Stimulated activated CD4-positive, alpha-beta T cell treated with anti-CD3 and anti-CD28 coated beads, TNF-alpha, amount 100 ng/mL, for 24 hours (primary cell): ENCODE measurements around the gene TMEM202.
"Not testable (repeated sequence)": the region's sequence is repeated elsewhere in the genome, so short reads cannot be mapped to it uniquely, and the experiment has no call there.

Experiments
- DNase-seq, 3 experiments: peaks; one replicate each; pipeline ENCODE4 v3.0.0-alpha.2; 2020; ENCODE audit warnings: low read depth in 3 of 3

TMEM202 gene

GRCh38 chr15:72397796-72398588 is at the start of gene TMEM202:
TSS of gene TMEM202 (plus strand) at chr15:72398305. CDS start at chr15:72398327, 22 bp downstream.
- no peak for DNase-seq

- DNase-seq, result no peak
Observed at GRCh38 chr15:72353266-72353665, 44.8 kb upstream of the TMEM202 start.

- DNase-seq, result no peak
Observed at GRCh38 chr15:72354496-72354895, 43.6 kb upstream of the TMEM202 start.

- DNase-seq, result no peak
Observed at GRCh38 chr15:72358121-72358520, 40.0 kb upstream of the TMEM202 start.

DNA sequence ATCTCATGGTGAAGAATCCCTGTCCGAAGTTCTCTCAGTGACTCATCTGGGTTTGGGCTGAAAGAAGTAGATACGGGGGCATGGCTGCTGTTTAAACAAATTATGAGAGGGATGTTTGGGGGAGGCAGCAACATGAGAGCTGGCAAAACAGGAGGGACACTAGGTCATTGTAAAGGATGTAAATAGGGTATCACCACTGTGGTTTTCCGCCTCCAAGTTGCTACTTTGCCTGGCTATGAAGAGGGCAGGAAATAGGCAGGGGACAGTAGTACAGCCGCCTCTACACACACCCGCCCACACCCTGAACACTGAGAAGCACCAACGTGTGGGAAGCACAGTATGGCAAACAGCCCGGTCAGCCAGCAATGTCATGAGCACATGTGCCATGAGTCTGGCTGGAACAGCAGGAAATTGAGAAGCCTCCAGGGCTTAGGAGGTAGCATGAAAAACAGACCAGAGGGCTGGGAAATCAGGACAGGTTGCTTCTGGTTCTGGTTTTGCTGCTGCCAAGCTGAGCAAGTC is 39.4 kb upstream of the TMEM202 start:
- no peak for DNase-seq

GRCh38 chr15:72361176-72361575 is 36.9 kb upstream of the TMEM202 start:
- no peak for DNase-seq

GRCh38 chr15:72365844-72366243 is 32.3 kb upstream of the TMEM202 start:
- DNase-seq, result no peak

DNA sequence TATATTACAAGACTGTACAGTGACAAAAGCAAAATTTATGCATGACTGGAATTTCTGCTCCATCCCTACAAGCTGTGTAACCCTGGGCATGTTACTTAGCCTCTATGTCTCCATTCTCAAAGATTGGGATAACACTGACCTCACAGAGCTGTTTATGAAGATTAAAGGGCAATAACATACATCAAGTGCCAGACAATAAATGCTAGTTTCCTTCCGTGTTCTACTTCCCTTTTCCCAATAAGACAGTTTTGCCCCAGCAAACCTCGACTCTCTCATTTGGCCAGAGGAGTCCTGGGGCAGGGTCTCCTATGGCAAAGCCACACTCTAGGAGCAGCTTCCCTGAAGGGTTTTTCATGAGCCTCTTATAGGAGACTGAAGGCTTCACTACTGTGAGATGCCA is 29.8 kb upstream of the TMEM202 start:
- no peak for DNase-seq

GRCh38 chr15:72368899-72369298 is 29.2 kb upstream of the TMEM202 start:
- DNase-seq, result no peak

GRCh38 chr15:72369964-72370363 is 28.1 kb upstream of the TMEM202 start:
- DNase-seq, result no peak

DNA sequence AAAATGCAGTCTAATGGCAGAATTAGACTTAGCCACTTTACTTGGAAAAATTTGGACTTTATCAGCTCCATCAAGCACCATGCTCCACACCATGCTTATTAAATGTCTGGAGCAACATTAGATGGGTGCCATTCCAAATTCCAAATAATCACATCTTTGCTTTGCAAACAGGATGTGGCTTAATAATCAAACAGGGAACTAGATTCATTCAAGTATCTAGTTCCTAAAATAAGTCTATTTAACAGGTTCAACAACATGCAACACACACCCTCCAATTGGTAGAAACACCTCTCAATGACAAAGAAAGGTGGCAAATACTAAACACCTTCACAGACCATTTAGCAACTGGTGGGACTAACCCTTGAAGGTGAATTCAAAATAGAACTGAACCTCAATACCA is 25.7 kb upstream of the TMEM202 start:
- no peak for DNase-seq

GRCh38 chr15:72375501-72375845 is 22.6 kb upstream of the TMEM202 start:
- DNase-seq, result no peak

DNA sequence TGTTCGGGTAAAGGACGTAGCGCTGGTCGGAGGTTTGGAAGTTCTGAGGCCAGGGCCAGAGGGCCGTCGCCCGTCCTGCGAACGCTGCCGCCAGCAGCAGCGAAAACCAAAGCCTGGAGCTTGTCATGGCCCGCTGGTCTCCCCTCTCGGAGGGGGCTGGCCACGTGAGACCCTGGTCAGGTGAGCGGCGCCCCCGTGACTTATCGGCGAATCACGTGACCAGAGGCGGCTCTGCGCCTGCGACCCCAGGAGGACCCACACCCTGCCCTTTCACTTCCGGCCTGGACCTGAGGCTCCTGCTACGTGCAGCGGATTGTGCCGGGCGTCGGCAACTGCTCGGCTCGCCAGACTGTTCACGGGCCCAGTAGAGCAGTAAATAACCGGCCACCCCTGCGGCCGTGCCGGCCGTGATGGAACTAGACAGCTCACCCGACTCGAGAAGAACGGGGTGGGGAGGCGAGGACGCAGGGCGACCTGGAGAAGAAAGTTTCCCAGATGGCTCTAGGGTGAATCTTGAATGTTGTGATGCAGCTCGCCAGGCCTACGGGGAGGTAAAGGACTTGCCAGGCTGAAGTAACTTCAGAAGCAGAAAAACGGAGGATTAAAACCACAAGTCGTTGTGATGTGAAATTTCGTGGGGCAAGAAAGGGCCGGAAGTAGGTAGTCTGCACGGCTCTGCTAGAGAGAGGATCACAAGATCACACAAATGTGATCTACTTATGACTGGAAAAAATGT is 22.1 kb upstream of the TMEM202 start, which contains the start of gene HEXA:
HEXA (minus strand) TSS at position 169 of the 736 bp plus-strand sequence; CDS start at position 127, 42 bp downstream.
- DNase-seq, result peak; percentile 96 to 98 (median 97)

DNA sequence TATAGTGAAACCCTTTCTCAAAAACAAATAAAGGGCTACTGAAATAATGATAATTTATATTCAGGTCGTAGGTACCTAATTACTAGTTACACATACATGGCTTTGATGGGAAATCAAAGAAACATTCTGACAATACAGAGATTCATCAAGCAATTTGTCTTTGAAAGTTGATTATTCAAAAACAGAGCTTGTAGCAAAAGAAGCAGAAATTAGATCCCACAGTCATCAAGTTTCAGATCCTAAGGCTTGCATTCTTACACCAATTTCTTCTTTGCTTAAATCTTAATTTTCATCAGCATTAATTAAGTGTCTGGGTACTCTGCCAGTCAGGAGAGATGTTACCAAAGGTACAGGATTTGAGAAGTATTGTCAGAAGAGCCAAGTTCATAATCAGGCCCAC is 20.8 kb upstream of the TMEM202 start:
- no peak for DNase-seq

GRCh38 chr15:72379106-72379505 is 19.0 kb upstream of the TMEM202 start:
- not testable (repeated sequence) for DNase-seq

DNA sequence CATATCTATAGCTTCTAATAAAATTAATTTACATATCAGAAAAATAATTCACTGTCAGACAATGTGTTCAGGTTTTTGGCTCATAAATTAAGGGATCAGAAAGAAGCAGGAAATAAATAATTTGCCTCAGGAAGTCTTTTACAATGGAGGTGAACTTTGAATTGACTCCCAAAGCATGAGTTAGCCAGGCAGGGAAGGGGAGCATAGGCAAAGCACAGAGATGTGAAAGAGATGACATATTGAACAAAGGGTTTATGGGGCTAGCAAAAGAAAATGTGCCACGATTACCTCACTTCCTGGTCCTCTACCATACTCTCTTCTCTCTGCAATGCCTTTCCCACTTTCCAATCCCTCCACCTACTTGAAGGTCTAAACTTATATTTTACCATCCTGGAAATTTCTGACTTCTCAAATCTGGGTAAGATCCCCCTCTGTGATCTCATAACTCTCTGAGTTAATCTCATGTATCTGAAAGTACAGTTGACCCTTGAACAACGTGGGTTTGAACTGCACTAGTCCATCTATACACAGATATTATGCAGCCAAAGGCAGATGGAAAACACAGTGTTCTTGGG is 18.2 kb upstream of the TMEM202 start:
- no peak for DNase-seq

- DNase-seq, result no peak
Observed at GRCh38 chr15:72380743-72381142, 17.4 kb upstream of the TMEM202 start.

DNA sequence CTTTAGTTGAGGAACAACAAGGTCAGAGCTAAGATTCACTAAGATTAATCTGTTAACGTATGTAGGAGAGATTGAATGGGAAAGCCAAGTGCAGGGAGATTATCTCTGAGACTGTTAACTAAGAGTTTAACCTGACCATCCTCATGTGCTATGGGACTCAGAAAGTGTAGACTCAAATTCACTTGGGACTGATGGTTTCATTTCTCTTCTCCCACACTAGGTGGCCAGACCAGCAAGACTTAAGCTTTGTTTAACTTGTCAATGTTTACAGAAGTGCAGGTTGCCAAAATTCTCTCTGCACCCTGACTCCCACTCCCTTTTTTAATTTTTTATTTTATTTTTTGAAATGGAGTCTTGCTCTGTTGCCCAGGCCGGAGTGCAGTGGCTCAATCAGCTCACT is 16.0 kb upstream of the TMEM202 start:
- no peak for DNase-seq

DNA sequence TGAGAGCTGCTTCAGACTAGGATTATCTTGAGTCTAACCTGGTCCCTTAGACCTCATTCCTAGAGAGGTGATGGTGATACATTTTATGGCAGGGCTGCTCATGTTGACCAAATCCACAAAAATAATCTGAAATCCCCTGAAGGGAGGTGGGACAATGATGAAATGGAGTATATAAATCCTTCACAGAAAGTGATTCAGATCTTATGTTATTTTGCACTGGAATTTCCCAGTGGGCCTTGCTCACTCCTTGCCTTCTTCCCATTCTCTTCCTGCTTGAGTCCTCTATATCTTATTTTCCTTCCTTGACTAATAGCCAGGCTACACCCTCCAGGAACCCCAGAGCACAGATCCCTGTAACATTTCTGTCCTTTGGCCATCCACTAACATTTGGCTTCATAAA is 10.4 kb upstream of the TMEM202 start:
- no peak for DNase-seq

DNA sequence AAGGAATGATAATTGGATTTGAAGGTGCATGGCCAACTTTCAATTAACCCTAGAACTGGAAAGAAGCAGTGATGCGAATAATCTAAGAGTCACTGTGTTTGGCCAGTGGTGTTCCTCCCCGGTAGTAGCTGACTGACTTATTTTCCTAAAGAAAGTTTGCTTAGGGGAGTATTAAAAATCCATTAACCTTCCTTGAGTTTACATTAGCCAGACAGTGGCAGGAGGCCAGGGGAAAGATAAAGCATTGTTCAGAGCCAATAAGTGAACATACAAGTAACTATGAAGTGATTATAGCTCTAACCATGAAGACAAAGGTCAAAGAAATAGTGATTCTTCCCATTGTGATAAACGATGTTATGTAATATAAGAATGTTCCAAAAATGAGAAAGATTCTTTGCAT is 8.9 kb upstream of the TMEM202 start:
- no peak for DNase-seq

DNA sequence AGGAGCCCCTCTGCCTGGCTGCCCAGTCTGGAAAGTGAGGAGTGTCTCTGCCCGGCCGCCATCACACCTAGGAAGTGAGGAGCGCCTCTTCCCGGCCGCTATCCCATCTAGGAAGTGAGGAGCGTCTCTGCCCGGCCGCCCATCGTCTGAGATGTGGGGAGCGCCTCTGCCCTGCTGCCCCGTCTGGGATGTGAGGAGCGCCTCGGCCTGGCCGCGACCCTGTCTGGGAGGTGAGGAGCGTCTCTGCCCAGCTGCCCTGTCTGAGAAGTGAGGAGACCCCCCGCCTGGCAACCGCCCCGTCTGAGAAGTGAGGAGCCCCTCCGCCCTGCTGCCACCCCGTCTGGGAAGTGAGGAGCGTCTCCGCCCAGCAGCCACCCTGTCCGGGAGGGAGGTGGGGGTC is 1.8 kb upstream of the TMEM202 start:
- DNase-seq, result not testable (repeated sequence)

DNA sequence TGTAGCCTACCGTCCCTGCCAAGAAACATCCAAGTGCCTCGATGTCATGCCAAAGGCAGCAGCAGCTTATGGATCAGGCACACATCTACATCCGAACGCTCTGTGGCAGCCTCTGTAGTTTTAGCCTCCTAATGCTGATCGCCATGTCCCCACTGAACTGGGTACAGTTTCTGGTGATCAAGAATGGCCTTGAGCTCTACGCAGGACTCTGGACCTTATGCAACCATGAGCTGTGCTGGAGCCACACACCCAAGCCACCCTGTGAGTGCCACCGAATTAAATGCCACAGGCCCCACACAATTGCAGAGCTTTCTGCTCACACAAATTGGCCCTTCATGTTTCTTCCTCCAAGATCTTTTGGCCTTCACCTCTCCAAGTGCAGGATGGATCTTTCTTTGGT is 543 bp downstream of the TMEM202 start:
- no peak for DNase-seq

- DNase-seq, result no peak
Observed at GRCh38 chr15:72402726-72403125, 4.6 kb downstream of the TMEM202 start.
